ENCODE results near the gene BAMBI.

- TF ChIP-seq, protein P1, sequence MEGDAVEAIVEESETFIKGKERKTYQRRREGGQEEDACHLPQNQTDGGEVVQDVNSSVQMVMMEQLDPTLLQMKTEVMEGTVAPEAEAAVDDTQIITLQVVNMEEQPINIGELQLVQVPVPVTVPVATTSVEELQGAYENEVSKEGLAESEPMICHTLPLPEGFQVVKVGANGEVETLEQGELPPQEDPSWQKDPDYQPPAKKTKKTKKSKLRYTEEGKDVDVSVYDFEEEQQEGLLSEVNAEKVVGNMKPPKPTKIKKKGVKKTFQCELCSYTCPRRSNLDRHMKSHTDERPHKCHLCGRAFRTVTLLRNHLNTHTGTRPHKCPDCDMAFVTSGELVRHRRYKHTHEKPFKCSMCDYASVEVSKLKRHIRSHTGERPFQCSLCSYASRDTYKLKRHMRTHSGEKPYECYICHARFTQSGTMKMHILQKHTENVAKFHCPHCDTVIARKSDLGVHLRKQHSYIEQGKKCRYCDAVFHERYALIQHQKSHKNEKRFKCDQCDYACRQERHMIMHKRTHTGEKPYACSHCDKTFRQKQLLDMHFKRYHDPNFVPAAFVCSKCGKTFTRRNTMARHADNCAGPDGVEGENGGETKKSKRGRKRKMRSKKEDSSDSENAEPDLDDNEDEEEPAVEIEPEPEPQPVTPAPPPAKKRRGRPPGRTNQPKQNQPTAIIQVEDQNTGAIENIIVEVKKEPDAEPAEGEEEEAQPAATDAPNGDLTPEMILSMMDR (IDR thresholded peaks at IDR 0.05 in 8 of 11, conservative IDR thresholded peaks at IDR 0.05 in 3 of 11) = no peak
- TF ChIP-seq POLR2AphosphoS5 (IDR thresholded peaks at IDR 0.05) = no peak
Observed at GRCh38 chr10:28732091-28732490, 54.8 kb downstream of the BAMBI start.

All from spleen (tissue), 7 donors.